Measurements from ENCODE around the gene TLX1.

GRCh38 chr10:101158459-101159058, 27.5 kb downstream of the TLX1 start:
- no peak for TF ChIP-seq CTCF (IDR thresholded peaks at IDR 0.05)
- no peak for TF ChIP-seq POLR2A (IDR thresholded peaks at IDR 0.05)
